Activated B cell treated with CpG ODN at 0.5 μM for 24 hours (primary cell): ENCODE measurements around the gene RNF115. TPM values are rescaled to one million over a fixed set of nuclear protein-coding genes. Genes with fewer than 3 reads are reported as not detected.

Experiments
- ATAC-seq: fragments of 200-7000 bp; cut with Tn5 transposase; one replicate; pipeline ENCODE4 v1.10.0; 2021; ENCODE audit warnings: low read depth, mild to moderate bottlenecking, moderate library complexity
- CTCF ChIA-PET: fragments of 350-600 bp; sonication (Branson Sonifier 250); formaldehyde crosslinking; loops from one replicate; lab custom pipeline; 2021; ENCODE audit warnings: antibody characterized with exemption; lab: Charles Lee
- POLR2A ChIA-PET: fragments of 350-600 bp; sonication (Branson Sonifier 250); formaldehyde crosslinking; loops from one replicate; lab custom pipeline; 2021; ENCODE audit warnings: antibody characterized with exemption; lab: Charles Lee
- DNase-seq: peaks from one replicate; pipeline ENCODE4 v3.0.0; 2022
- H3K27ac Mint-ChIP-seq: one replicate; pipeline ENCODE4 v1.8.0; 2020; ENCODE audit warnings: mixed read lengths
- H3K27me3 Mint-ChIP-seq: one replicate; pipeline ENCODE4 v1.8.0; 2021; ENCODE audit warnings: mixed read lengths
- H3K36me3 Mint-ChIP-seq: one replicate; pipeline ENCODE4 v1.8.0; 2021; ENCODE audit warnings: low read depth, mixed read lengths
- H3K4me1 Mint-ChIP-seq: one replicate; pipeline ENCODE4 v1.8.0; 2021; ENCODE audit warnings: mixed read lengths
- H3K4me3 Mint-ChIP-seq: one replicate; pipeline ENCODE4 v1.8.0; 2020; ENCODE audit warnings: mild to moderate bottlenecking, mixed read lengths
- H3K9me3 Mint-ChIP-seq: one replicate; pipeline ENCODE4 v1.8.0; 2020; ENCODE audit warnings: mixed read lengths
- intact Hi-C: fragments of 100-400 bp; cut with micrococcal nuclease; formaldehyde crosslinking; loops from one replicate; pipeline ENCODE4 v1.15.1; 2024
- total RNA-seq: library from RNA; stranded (reverse); gene quantifications from 2 replicates; pipeline ENCODE4 v1.2.3, GENCODE V29; 2022
- TF ChIP-seq, protein P1 (sequence below): fragments of 200-600 bp; IDR thresholded peaks from one replicate; pipeline ENCODE4 v1.8.0; 2022; ENCODE audit warnings: antibody characterized with exemption, mild to moderate bottlenecking

The RNF115 gene
- total RNA-seq, 1 donor from 2014 or later, result 19.7 TPM

DNA sequence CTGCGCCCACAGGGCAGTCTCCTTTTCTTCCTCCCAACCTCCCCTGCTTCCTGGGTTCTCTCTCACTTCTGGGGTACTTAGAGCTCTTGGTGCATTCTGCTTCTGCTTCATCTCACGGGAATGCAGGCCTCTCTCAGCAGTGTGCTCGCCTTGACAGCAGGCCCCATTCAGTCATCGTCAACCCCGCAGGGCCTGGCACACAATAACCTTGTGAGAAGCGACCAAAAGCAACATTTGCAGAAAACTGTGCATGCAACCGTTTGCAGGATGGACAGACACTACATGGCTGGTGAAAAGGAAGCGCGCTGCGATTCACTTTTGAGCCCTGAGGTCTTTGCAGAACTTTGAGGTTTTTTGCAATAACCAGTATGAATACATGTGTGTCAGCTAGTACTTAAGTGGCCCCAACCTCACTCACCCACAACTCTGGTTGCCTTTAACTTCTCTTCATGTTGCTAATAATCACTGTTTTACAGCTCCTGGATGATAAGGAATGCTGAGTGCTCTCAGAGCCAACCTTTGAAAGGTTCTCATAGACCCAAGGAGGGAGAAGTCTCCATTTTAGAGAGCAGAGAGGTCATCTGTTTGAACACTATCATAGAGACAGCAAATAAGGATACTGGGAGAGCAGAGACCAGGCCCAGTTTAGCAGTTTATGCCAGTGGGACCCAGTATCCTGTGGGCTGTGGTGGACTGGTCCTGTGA, 107.1 kb downstream of the RNF115 start:
- Mint-ChIP-seq H3K4me1 (peaks cover 12% of the 10 kb centered on the region), H3K27ac (no peak overlapping the region), H3K27me3 (peaks cover 14% of the 10 kb centered on the region), H3K36me3 (no peaks in the 10 kb centered on the region), H3K9me3 (no peaks in the 10 kb centered on the region), H3K4me3 (no peak overlapping the region)
- ATAC-seq (no peak), DNase-seq (no peak)
- POLR2A ChIA-PET, result no interaction called here
- CTCF ChIA-PET, result no interaction called here
- TF ChIP-seq, protein P1, sequence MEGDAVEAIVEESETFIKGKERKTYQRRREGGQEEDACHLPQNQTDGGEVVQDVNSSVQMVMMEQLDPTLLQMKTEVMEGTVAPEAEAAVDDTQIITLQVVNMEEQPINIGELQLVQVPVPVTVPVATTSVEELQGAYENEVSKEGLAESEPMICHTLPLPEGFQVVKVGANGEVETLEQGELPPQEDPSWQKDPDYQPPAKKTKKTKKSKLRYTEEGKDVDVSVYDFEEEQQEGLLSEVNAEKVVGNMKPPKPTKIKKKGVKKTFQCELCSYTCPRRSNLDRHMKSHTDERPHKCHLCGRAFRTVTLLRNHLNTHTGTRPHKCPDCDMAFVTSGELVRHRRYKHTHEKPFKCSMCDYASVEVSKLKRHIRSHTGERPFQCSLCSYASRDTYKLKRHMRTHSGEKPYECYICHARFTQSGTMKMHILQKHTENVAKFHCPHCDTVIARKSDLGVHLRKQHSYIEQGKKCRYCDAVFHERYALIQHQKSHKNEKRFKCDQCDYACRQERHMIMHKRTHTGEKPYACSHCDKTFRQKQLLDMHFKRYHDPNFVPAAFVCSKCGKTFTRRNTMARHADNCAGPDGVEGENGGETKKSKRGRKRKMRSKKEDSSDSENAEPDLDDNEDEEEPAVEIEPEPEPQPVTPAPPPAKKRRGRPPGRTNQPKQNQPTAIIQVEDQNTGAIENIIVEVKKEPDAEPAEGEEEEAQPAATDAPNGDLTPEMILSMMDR, result no peak
- intact Hi-C loops, result no loop called here

DNA sequence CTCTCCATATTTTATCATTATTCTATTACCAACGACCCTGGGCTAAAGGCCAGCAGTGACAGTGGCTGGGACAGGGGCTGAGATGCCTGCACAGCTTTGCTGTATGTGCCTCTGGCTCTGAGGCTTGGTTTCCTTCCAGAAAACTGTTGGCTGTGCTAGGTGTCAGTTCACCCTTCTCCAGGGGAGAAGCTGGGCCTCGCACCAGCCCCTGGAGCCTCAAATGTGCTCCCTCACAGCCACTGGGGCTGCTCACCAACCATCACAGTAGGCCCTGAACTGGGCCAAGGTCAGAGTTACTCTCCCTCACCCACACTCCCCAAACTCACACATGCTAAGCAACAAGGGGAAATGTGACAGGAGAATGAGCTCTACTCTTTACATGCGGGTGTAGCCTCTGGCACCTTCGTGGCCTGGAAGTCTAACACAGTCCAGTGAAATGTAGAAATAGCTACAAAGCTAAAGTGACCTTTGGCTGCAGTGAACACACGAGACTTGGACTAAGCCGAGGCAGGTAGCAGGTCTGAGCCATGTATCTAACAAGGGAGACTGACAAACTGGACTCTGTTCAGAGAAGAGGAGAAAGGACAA, 109.3 kb downstream of the RNF115 start:
- Mint-ChIP-seq H3K36me3 (no peaks in the 10 kb centered on the region), H3K4me1 (no peaks in the 10 kb centered on the region), H3K27me3 (peaks cover 7% of the 10 kb centered on the region), H3K4me3 (no peak overlapping the region), H3K27ac (no peak overlapping the region), H3K9me3 (no peaks in the 10 kb centered on the region)
- intact Hi-C loops, result no loop called here
- ATAC-seq (no peak), DNase-seq (no peak)
- TF ChIP-seq, protein P1, result no peak
- ChIA-PET POLR2A (no interaction called here), CTCF (no interaction called here)

DNA sequence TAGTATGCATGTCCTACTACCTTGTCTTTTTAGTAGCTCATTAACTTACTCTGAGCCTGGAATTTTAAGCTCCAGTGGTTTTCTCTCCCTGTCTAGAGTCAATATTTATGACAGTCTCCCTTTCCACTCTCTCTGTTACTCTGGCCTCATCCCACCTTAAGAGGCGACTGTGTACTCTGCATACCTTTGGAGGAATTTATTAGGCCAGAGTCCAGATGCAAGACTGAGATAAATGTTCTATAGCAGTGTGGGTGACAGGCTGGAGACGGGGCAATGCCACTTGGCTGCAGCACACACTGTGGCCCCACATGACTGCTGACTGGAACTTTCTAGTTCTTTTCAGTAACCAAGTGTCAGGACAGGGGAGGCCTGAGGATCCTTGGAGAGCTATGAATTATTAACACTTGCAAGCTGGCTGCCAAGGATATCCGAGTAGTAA, 112.7 kb downstream of the RNF115 start:
- Mint-ChIP-seq H3K36me3 (no peaks in the 10 kb centered on the region), H3K4me1 (no peaks in the 10 kb centered on the region), H3K27ac (no peak overlapping the region), H3K9me3 (no peaks in the 10 kb centered on the region), H3K27me3 (peaks cover 2% of the 10 kb centered on the region), H3K4me3 (no peak overlapping the region)
- ChIA-PET POLR2A (no interaction called here), CTCF (no interaction called here)
- TF ChIP-seq, protein P1, result no peak
- no peak for ATAC-seq
- no peak for DNase-seq
- intact Hi-C loops, result no loop called here

GRCh38 chr1:145710291-145711027, 113.4 kb downstream of the RNF115 start:
- H3K27me3 Mint-ChIP-seq, result peaks cover 2% of the 10 kb centered on the region
- H3K4me1 Mint-ChIP-seq, result no peaks in the 10 kb centered on the region
- ChIA-PET CTCF (no interaction called here), POLR2A (no interaction called here)
- DNase-seq (no peak), ATAC-seq (no peak)
- no peak overlapping the region for H3K27ac Mint-ChIP-seq
- no peak overlapping the region for H3K4me3 Mint-ChIP-seq
- TF ChIP-seq, protein P1, result no peak
- no peaks in the 10 kb centered on the region for H3K36me3 Mint-ChIP-seq
- H3K9me3 Mint-ChIP-seq, result no peaks in the 10 kb centered on the region
- intact Hi-C loops, result no loop called here

- Mint-ChIP-seq H3K4me1 (no peaks in the 10 kb centered on the region), H3K4me3 (no peak overlapping the region), H3K36me3 (no peaks in the 10 kb centered on the region), H3K9me3 (no peaks in the 10 kb centered on the region), H3K27ac (no peak overlapping the region), H3K27me3 (peaks cover 2% of the 10 kb centered on the region)
- TF ChIP-seq, protein P1, result no peak
- CTCF ChIA-PET, result interaction anchor here (1.7 kb wide), 1 partner anchor 12 kb away, joined by 5 read pairs; no protein-coding TSS in a partner anchor
- POLR2A ChIA-PET, result no interaction called here
- DNase-seq, result no peak
- ATAC-seq, result no peak
- intact Hi-C loops, result no loop called here
These were observed 115.8 kb downstream of the RNF115 start for GRCh38 chr1:145708063-145708462.
